ENCODE results near the gene ANKDD1B. TPM values are rescaled to one million over a fixed set of nuclear protein-coding genes. Genes with fewer than 3 reads are reported as not detected.

ANKDD1B gene
- total RNA-seq, 2 experiments from 2014 or later: not detected

- Mint-ChIP-seq H3K4me3 (no peak overlapping the region), H3K9me3 (ENCODE audit: low read depth) (no peaks in the 10 kb centered on the region), H3K27ac (no peak overlapping the region), H3K36me3 (no peaks in the 10 kb centered on the region), H3K27me3 (no peaks in the 10 kb centered on the region), H3K4me1 (peaks cover 12% of the 10 kb centered on the region)
- ATAC-seq: no peak
- no peak for DNase-seq
- CTCF ChIA-PET: no interaction called here
Observed at GRCh38 chr5:75623846-75624245, 12.6 kb downstream of the ANKDD1B start.

- no peaks in the 10 kb centered on the region for H3K27me3 Mint-ChIP-seq
- no peak overlapping the region for H3K4me3 Mint-ChIP-seq
- no peaks in the 10 kb centered on the region for H3K9me3 Mint-ChIP-seq (ENCODE audit: low read depth)
- H3K4me1 Mint-ChIP-seq: peaks cover 6% of the 10 kb centered on the region
- ATAC-seq (no peak), DNase-seq (no peak)
- no peak overlapping the region for H3K27ac Mint-ChIP-seq
- CTCF ChIA-PET: no interaction called here
- no peaks in the 10 kb centered on the region for H3K36me3 Mint-ChIP-seq
Observed at GRCh38 chr5:75626959-75627358, 15.7 kb downstream of the ANKDD1B start.

- no peak overlapping the region for H3K27ac Mint-ChIP-seq
- ATAC-seq: no peak
Observed at GRCh38 chr5:75627801-75628200, 16.5 kb downstream of the ANKDD1B start.

GRCh38 chr5:75630875-75631274 is 19.6 kb downstream of the ANKDD1B start:
- Mint-ChIP-seq H3K27me3 (no peaks in the 10 kb centered on the region), H3K4me1 (peaks cover 6% of the 10 kb centered on the region), H3K27ac (no peak overlapping the region), H3K36me3 (peaks cover 4% of the 10 kb centered on the region), H3K9me3 (ENCODE audit: low read depth) (no peaks in the 10 kb centered on the region), H3K4me3 (no peak overlapping the region)
- DNase-seq (no peak), ATAC-seq (no peak)
- CTCF ChIA-PET: no interaction called here

More at GRCh38 chr5:75627801-75628200, 16.5 kb downstream of the ANKDD1B start:
- Mint-ChIP-seq H3K9me3 (ENCODE audit: low read depth) (no peaks in the 10 kb centered on the region), H3K4me3 (no peak overlapping the region), H3K36me3 (peaks cover 1% of the 10 kb centered on the region), H3K4me1 (peaks cover 6% of the 10 kb centered on the region), H3K27me3 (no peaks in the 10 kb centered on the region)
- CTCF ChIA-PET: no interaction called here
- no peak for DNase-seq

GRCh38 chr5:75632321-75632720 is 21.1 kb downstream of the ANKDD1B start:
- H3K27ac Mint-ChIP-seq: no peak overlapping the region
- no peak for ATAC-seq

GRCh38 chr5:75637949-75638348 is 26.7 kb downstream of the ANKDD1B start:
- Mint-ChIP-seq H3K27me3 (no peaks in the 10 kb centered on the region), H3K9me3 (ENCODE audit: low read depth) (no peaks in the 10 kb centered on the region), H3K27ac (no peak overlapping the region), H3K36me3 (peaks cover 4% of the 10 kb centered on the region), H3K4me3 (no peak overlapping the region), H3K4me1 (no peaks in the 10 kb centered on the region)
- ATAC-seq (no peak), DNase-seq (no peak)
- CTCF ChIA-PET: no interaction called here

More at GRCh38 chr5:75632321-75632720, 21.1 kb downstream of the ANKDD1B start:
- no peak for DNase-seq
- CTCF ChIA-PET: no interaction called here
- no peak overlapping the region for H3K4me3 Mint-ChIP-seq
- H3K4me1 Mint-ChIP-seq: peaks cover under 1% of the 10 kb centered on the region
- H3K27me3 Mint-ChIP-seq: no peaks in the 10 kb centered on the region
- peaks cover 4% of the 10 kb centered on the region for H3K36me3 Mint-ChIP-seq
- no peaks in the 10 kb centered on the region for H3K9me3 Mint-ChIP-seq (ENCODE audit: low read depth)

- CTCF ChIA-PET: no interaction called here
- ATAC-seq: no peak
- H3K4me3 Mint-ChIP-seq: no peak overlapping the region
Observed at GRCh38 chr5:75639535-75640311, 28.5 kb downstream of the ANKDD1B start.

GRCh38 chr5:75640395-75640794 is 29.1 kb downstream of the ANKDD1B start:
- Mint-ChIP-seq H3K9me3 (ENCODE audit: low read depth) (no peaks in the 10 kb centered on the region), H3K36me3 (peaks cover 1% of the 10 kb centered on the region), H3K27ac (no peak overlapping the region), H3K27me3 (no peaks in the 10 kb centered on the region), H3K4me1 (no peaks in the 10 kb centered on the region), H3K4me3 (no peak overlapping the region)
- DNase-seq (no peak), ATAC-seq (no peak)
- CTCF ChIA-PET: no interaction called here

More at GRCh38 chr5:75639535-75640311, 28.5 kb downstream of the ANKDD1B start:
- H3K27ac Mint-ChIP-seq: no peak overlapping the region
- H3K27me3 Mint-ChIP-seq: no peaks in the 10 kb centered on the region
- DNase-seq: no peak
- H3K4me1 Mint-ChIP-seq: no peaks in the 10 kb centered on the region
- peaks cover 3% of the 10 kb centered on the region for H3K36me3 Mint-ChIP-seq
- H3K9me3 Mint-ChIP-seq (ENCODE audit: low read depth): no peaks in the 10 kb centered on the region

GRCh38 chr5:75640826-75641225 is 29.6 kb downstream of the ANKDD1B start:
- Mint-ChIP-seq H3K27me3 (no peaks in the 10 kb centered on the region), H3K9me3 (ENCODE audit: low read depth) (no peaks in the 10 kb centered on the region), H3K36me3 (peaks cover 1% of the 10 kb centered on the region), H3K27ac (no peak overlapping the region), H3K4me1 (no peaks in the 10 kb centered on the region), H3K4me3 (no peak overlapping the region)
- CTCF ChIA-PET: no interaction called here
- no peak for ATAC-seq
- no peak for DNase-seq

- DNase-seq (no peak), ATAC-seq (no peak)
- Mint-ChIP-seq H3K27me3 (no peaks in the 10 kb centered on the region), H3K9me3 (ENCODE audit: low read depth) (no peaks in the 10 kb centered on the region), H3K4me1 (peaks cover 3% of the 10 kb centered on the region), H3K4me3 (no peak overlapping the region), H3K36me3 (peaks cover 1% of the 10 kb centered on the region), H3K27ac (no peak overlapping the region)
- CTCF ChIA-PET: no interaction called here
Observed at GRCh38 chr5:75648712-75649111, 37.5 kb downstream of the ANKDD1B start.

- peaks cover 1% of the 10 kb centered on the region for H3K36me3 Mint-ChIP-seq
- CTCF ChIA-PET: no interaction called here
- no peaks in the 10 kb centered on the region for H3K9me3 Mint-ChIP-seq (ENCODE audit: low read depth)
- H3K4me3 Mint-ChIP-seq: no peak overlapping the region
- DNase-seq: no peak
- peaks cover 3% of the 10 kb centered on the region for H3K4me1 Mint-ChIP-seq
- H3K27ac Mint-ChIP-seq: no peak overlapping the region
- no peak for ATAC-seq
- H3K27me3 Mint-ChIP-seq: no peaks in the 10 kb centered on the region
Observed at GRCh38 chr5:75651575-75652238, 40.5 kb downstream of the ANKDD1B start.

- CTCF ChIA-PET: no interaction called here
- Mint-ChIP-seq H3K4me1 (peaks cover 2% of the 10 kb centered on the region), H3K36me3 (no peaks in the 10 kb centered on the region), H3K27me3 (no peaks in the 10 kb centered on the region), H3K4me3 (no peak overlapping the region), H3K9me3 (ENCODE audit: low read depth) (no peaks in the 10 kb centered on the region), H3K27ac (no peak overlapping the region)
- no peak for DNase-seq
- ATAC-seq: no peak
Observed at GRCh38 chr5:75653521-75653920, 42.3 kb downstream of the ANKDD1B start.

GRCh38 chr5:75654693-75655295 is 43.5 kb downstream of the ANKDD1B start:
- H3K36me3 Mint-ChIP-seq: no peaks in the 10 kb centered on the region
- no peak overlapping the region for H3K4me3 Mint-ChIP-seq
- peaks cover 2% of the 10 kb centered on the region for H3K4me1 Mint-ChIP-seq
- CTCF ChIA-PET: no interaction called here
- no peak overlapping the region for H3K27ac Mint-ChIP-seq
- DNase-seq: no peak
- no peaks in the 10 kb centered on the region for H3K27me3 Mint-ChIP-seq
- no peak for ATAC-seq
- no peaks in the 10 kb centered on the region for H3K9me3 Mint-ChIP-seq (ENCODE audit: low read depth)

Data from activated CD8-positive, alpha-beta memory T cell treated with anti-CD3 and anti-CD28 coated beads, Interleukin-2, amount 10 ng/mL, durations not matched to agents 7 days and 5 days (primary cell).